Activated naive CD8-positive, alpha-beta T cell treated with anti-CD3 and anti-CD28 coated beads, Interleukin-2, amount 10 ng/mL, durations not matched to agents 7 days and 5 days (primary cell): ENCODE measurements around the gene RPS28. TPM values are rescaled to one million over a fixed set of nuclear protein-coding genes. Genes with fewer than 3 reads are reported as not detected.
A peak's percentile ranks its signal among the peaks of the same experiment; 100 is the strongest.

Experiments used
- ATAC-seq: fragments of 150-1000 bp; cut with Tn5 transposase; one replicate; pipeline ENCODE4 v1.10.0; 2021; ENCODE audit warnings: low read depth, moderate library complexity
- POLR2A ChIA-PET: fragments of 350-600 bp; sonication (Branson Sonifier 250); formaldehyde crosslinking; loops from one replicate; lab custom pipeline; 2021; ENCODE audit warnings: antibody characterized with exemption; lab: Charles Lee
- DNase-seq: peaks from one replicate; pipeline ENCODE4 v3.0.0; 2021
- H3K27ac Mint-ChIP-seq: one replicate; pipeline ENCODE4 v1.8.0; 2022; ENCODE audit warnings: mild to moderate bottlenecking, mixed read lengths
- H3K27me3 Mint-ChIP-seq: one replicate; pipeline ENCODE4 v1.8.0; 2022; ENCODE audit warnings: mild to moderate bottlenecking, moderate library complexity, mixed read lengths
- H3K36me3 Mint-ChIP-seq: one replicate; pipeline ENCODE4 v1.8.0; 2021; ENCODE audit warnings: mild to moderate bottlenecking, mixed read lengths
- H3K4me1 Mint-ChIP-seq: one replicate; pipeline ENCODE4 v1.8.0; 2021; ENCODE audit warnings: mixed read lengths
- H3K4me3 Mint-ChIP-seq: one replicate; pipeline ENCODE4 v1.8.0; 2022; ENCODE audit warnings: mild to moderate bottlenecking, moderate library complexity, mixed read lengths
- H3K9me3 Mint-ChIP-seq: one replicate; pipeline ENCODE4 v1.8.0; 2021; ENCODE audit warnings: mixed read lengths
- total RNA-seq, 2 experiments: library from RNA; stranded (reverse); gene quantifications; one replicate each; pipeline ENCODE4 v1.2.3, GENCODE V29; 2021

The RPS28 gene
- total RNA-seq, 2 experiments from 2014 or later = 1,838 to 1,917 TPM

- POLR2A ChIA-PET = interaction anchor here (0.7 to 3.8 kb wide), 4 partner anchors 11 to 439 kb away, joined by 3 to 15 read pairs (median 4); partner anchors contain the start of gene CD320
- no peak overlapping the region for H3K4me3 Mint-ChIP-seq
Measured at GRCh38 chr19:8324186-8325050, 3.1 kb downstream of the RPS28 start.

GRCh38 chr19:8325454-8325853 is 4.2 kb downstream of the RPS28 start:
- Mint-ChIP-seq H3K27me3 (no peaks in the 10 kb centered on the region), H3K4me3 (no peak overlapping the region), H3K9me3 (no peaks in the 10 kb centered on the region), H3K4me1 (peaks cover 15% of the 10 kb centered on the region), H3K27ac (no peak overlapping the region), H3K36me3 (peaks cover 5% of the 10 kb centered on the region)
- ATAC-seq (no peak), DNase-seq (no peak)
- POLR2A ChIA-PET = interaction anchor here (0.9 to 3.8 kb wide), 2 partner anchors 10 to 188 kb away, joined by 3 to 15 read pairs; partner anchors contain the start of gene ZNF414

More at GRCh38 chr19:8324186-8325050, 3.1 kb downstream of the RPS28 start:
- Mint-ChIP-seq H3K27me3 (no peaks in the 10 kb centered on the region), H3K27ac (no peak overlapping the region), H3K4me1 (peaks cover 23% of the 10 kb centered on the region), H3K36me3 (peaks cover 7% of the 10 kb centered on the region), H3K9me3 (no peaks in the 10 kb centered on the region)
- DNase-seq (no peak), ATAC-seq (no peak)

GRCh38 chr19:8329996-8330395 is 8.7 kb downstream of the RPS28 start:
- no peak for DNase-seq
- POLR2A ChIA-PET = no interaction called here
- H3K27ac Mint-ChIP-seq = no peak overlapping the region

GRCh38 chr19:8331263-8331845 is 10.1 kb downstream of the RPS28 start:
- DNase-seq (no peak), ATAC-seq (no peak)
- H3K36me3 Mint-ChIP-seq = no peaks in the 10 kb centered on the region
- peaks cover 5% of the 10 kb centered on the region for H3K4me1 Mint-ChIP-seq
- no peaks in the 10 kb centered on the region for H3K9me3 Mint-ChIP-seq
- POLR2A ChIA-PET = interaction anchor here (0.9 to 1.0 kb wide), 2 partner anchors 8 to 10 kb away, joined by 3 to 7 read pairs; partner anchors contain the start of genes NDUFA7 and RPS28
- no peak overlapping the region for H3K27ac Mint-ChIP-seq
- H3K27me3 Mint-ChIP-seq = peaks cover 19% of the 10 kb centered on the region
- no peak overlapping the region for H3K4me3 Mint-ChIP-seq

More at GRCh38 chr19:8329996-8330395, 8.7 kb downstream of the RPS28 start:
- peaks cover 10% of the 10 kb centered on the region for H3K27me3 Mint-ChIP-seq
- no peak for ATAC-seq
- no peaks in the 10 kb centered on the region for H3K4me1 Mint-ChIP-seq
- no peaks in the 10 kb centered on the region for H3K9me3 Mint-ChIP-seq
- H3K4me3 Mint-ChIP-seq = no peak overlapping the region
- H3K36me3 Mint-ChIP-seq = no peaks in the 10 kb centered on the region

GRCh38 chr19:8332976-8333766 is 11.9 kb downstream of the RPS28 start:
- no peak overlapping the region for H3K4me3 Mint-ChIP-seq
- POLR2A ChIA-PET = interaction anchor here (0.6 to 2.3 kb wide), 2 partner anchors 12 to 181 kb away, joined by 3 to 8 read pairs; partner anchors contain the start of genes NDUFA7, RPS28 and ZNF414
- H3K36me3 Mint-ChIP-seq = peaks cover under 1% of the 10 kb centered on the region
- no peaks in the 10 kb centered on the region for H3K9me3 Mint-ChIP-seq
- no peak overlapping the region for H3K27ac Mint-ChIP-seq
- ATAC-seq = no peak
- no peak for DNase-seq
- H3K4me1 Mint-ChIP-seq = peaks cover 9% of the 10 kb centered on the region
- H3K27me3 Mint-ChIP-seq = peaks cover 34% of the 10 kb centered on the region

- peaks cover 38% of the 10 kb centered on the region for H3K27me3 Mint-ChIP-seq
- no peaks in the 10 kb centered on the region for H3K9me3 Mint-ChIP-seq
- POLR2A ChIA-PET = interaction anchor here (0.6 to 3.4 kb wide), 5 partner anchors 9 to 180 kb away, joined by 3 to 15 read pairs (median 8); partner anchors contain the start of genes KANK3, NDUFA7, RPS28 and ZNF414
- H3K36me3 Mint-ChIP-seq = peaks cover 2% of the 10 kb centered on the region
- H3K27ac Mint-ChIP-seq = no peak overlapping the region
- ATAC-seq (no peak), DNase-seq (no peak)
- H3K4me3 Mint-ChIP-seq = peak overlapping the region; percentile 13
- peaks cover 9% of the 10 kb centered on the region for H3K4me1 Mint-ChIP-seq
Measured at GRCh38 chr19:8333767-8334457, 12.6 kb downstream of the RPS28 start.

GRCh38 chr19:8334458-8335342 is 13.4 kb downstream of the RPS28 start:
- POLR2A ChIA-PET = interaction anchor here (0.6 to 3.4 kb wide), 6 partner anchors 9 to 27 kb away, joined by 3 to 15 read pairs (median 6); partner anchors contain the start of genes KANK3, NDUFA7 and RPS28
- peak; percentile 55 for ATAC-seq

GRCh38 chr19:8335343-8336071 is 14.2 kb downstream of the RPS28 start:
- H3K27ac Mint-ChIP-seq = no peak overlapping the region
- peaks cover 50% of the 10 kb centered on the region for H3K27me3 Mint-ChIP-seq

More at GRCh38 chr19:8334458-8335342, 13.4 kb downstream of the RPS28 start:
- DNase-seq = peak; percentile 75
- peaks cover 9% of the 10 kb centered on the region for H3K4me1 Mint-ChIP-seq
- H3K27me3 Mint-ChIP-seq = peaks cover 44% of the 10 kb centered on the region
- no peak overlapping the region for H3K27ac Mint-ChIP-seq
- peaks cover 2% of the 10 kb centered on the region for H3K36me3 Mint-ChIP-seq
- H3K9me3 Mint-ChIP-seq = no peaks in the 10 kb centered on the region
- peak overlapping the region; percentile 13 for H3K4me3 Mint-ChIP-seq

GRCh38 chr19:8336072-8336569 is 14.8 kb downstream of the RPS28 start:
- no peak overlapping the region for H3K27ac Mint-ChIP-seq
- POLR2A ChIA-PET = interaction anchor here (1.0 to 3.4 kb wide), 3 partner anchors 11 to 29 kb away, joined by 3 to 15 read pairs (median 4); partner anchors contain the start of genes NDUFA7 and RPS28
- H3K4me3 Mint-ChIP-seq = peak overlapping the region; percentile 61
- ATAC-seq (no peak), DNase-seq (no peak)
- H3K27me3 Mint-ChIP-seq = peaks cover 55% of the 10 kb centered on the region
- H3K36me3 Mint-ChIP-seq = peaks cover 2% of the 10 kb centered on the region
- H3K4me1 Mint-ChIP-seq = peaks cover 12% of the 10 kb centered on the region
- H3K9me3 Mint-ChIP-seq = no peaks in the 10 kb centered on the region

More at GRCh38 chr19:8335343-8336071, 14.2 kb downstream of the RPS28 start:
- DNase-seq (peak; percentile 63), ATAC-seq (peak; percentile 59)
- H3K4me1 Mint-ChIP-seq = peaks cover 10% of the 10 kb centered on the region
- POLR2A ChIA-PET = interaction anchor here (0.6 to 3.4 kb wide), 7 partner anchors 8 to 28 kb away, joined by 3 to 15 read pairs (median 4); partner anchors contain the start of genes KANK3, NDUFA7 and RPS28
- H3K4me3 Mint-ChIP-seq = peak overlapping the region; percentile 61
- H3K9me3 Mint-ChIP-seq = no peaks in the 10 kb centered on the region
- H3K36me3 Mint-ChIP-seq = peaks cover 2% of the 10 kb centered on the region

- Mint-ChIP-seq H3K36me3 (peaks cover 2% of the 10 kb centered on the region), H3K27ac (no peak overlapping the region), H3K9me3 (no peaks in the 10 kb centered on the region), H3K4me3 (peak overlapping the region; percentile 37), H3K27me3 (peaks cover 58% of the 10 kb centered on the region), H3K4me1 (peaks cover 12% of the 10 kb centered on the region)
- POLR2A ChIA-PET = interaction anchor here (1.1 to 3.4 kb wide), 2 partner anchors 12 to 16 kb away, joined by 4 to 15 read pairs; partner anchors contain the start of genes NDUFA7 and RPS28
- no peak for ATAC-seq
- no peak for DNase-seq
Measured at GRCh38 chr19:8336660-8337059, 15.4 kb downstream of the RPS28 start.
